NAMALWA (cell line): ENCODE results near the gene CEP19.

Experiments
- DNase-seq: peaks from one replicate; pipeline ENCODE4 v3.0.0-alpha.2; 2015; ENCODE audit warnings: low spot score

Gene CEP19

GRCh38 chr3:196662711-196663571, 49.1 kb downstream of the CEP19 start:
- DNase-seq = no peak

DNA sequence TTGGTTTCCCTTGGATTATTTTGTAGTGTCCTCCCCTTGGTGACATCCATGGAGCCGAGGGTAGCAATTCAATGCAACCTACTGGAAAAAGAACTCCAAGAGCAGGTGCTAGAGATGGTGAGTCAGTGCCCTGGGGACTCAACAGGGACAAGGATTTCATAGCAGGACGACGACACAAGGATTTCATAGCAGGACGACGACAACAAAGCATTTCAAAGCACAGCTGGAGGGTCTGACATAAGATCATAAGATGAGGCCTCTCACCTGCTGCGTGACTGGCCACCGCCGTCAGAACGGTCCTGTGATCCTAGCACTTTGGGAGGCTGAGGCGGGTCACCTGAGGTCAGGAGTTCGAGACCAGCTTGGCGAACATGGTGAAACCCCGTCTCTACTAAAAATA, 50.0 kb downstream of the CEP19 start:
- DNase-seq = no peak

- no peak for DNase-seq
Measured at GRCh38 chr3:196661400-196661799, 50.6 kb downstream of the CEP19 start.

DNA sequence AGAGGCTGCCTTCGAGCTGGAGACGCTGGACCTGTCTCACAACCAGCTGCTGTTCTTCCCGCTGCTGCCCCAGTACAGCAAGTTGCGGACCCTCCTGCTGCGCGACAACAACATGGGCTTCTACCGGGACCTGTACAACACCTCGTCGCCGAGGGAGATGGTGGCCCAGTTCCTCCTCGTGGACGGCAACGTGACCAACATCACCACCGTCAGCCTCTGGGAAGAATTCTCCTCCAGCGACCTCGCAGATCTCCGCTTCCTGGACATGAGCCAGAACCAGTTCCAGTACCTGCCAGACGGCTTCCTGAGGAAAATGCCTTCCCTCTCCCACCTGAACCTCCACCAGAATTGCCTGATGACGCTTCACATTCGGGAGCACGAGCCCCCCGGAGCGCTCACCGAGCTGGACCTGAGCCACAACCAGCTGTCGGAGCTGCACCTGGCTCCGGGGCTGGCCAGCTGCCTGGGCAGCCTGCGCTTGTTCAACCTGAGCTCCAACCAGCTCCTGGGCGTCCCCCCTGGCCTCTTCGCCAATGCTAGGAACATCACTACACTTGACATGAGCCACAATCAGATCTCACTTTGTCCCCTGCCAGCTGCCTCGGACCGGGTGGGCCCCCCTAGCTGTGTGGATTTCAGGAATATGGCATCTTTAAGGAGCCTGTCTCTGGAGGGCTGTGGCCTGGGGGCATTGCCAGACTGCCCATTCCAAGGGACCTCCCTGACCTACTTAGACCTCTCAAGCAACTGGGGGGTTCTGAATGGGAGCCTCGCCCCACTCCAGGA, 51.5 kb downstream of the CEP19 start:
- no peak for DNase-seq

GRCh38 chr3:196659901-196660351, 52.1 kb downstream of the CEP19 start:
- DNase-seq = no peak
